H1 (cell line): ENCODE measurements around the gene MYL3. TPM values are rescaled to one million over a fixed set of nuclear protein-coding genes. Genes with fewer than 3 reads are reported as not detected.

Source experiments
- CTCF ChIA-PET: fragments of 300-600 bp; sonication (Branson Sonifier 250); formaldehyde crosslinking; loops from one replicate; lab custom pipeline; 2021; ENCODE audit not compliant: partially characterized antibody; lab: Charles Lee
- POLR2A ChIA-PET: fragments of 300-600 bp; sonication (Branson Sonifier 250); formaldehyde crosslinking; loops from one replicate; lab custom pipeline; 2021; ENCODE audit warnings: inconsistent platforms; ENCODE audit not compliant: partially characterized antibody; lab: Charles Lee
- DNase-seq, 2 experiments: peaks; one replicate each; pipeline versions ENCODE4 v3.0.0 to v3.0.0-alpha.2; 2010 to 2022; ENCODE audit warnings: low spot score in 2 of 2, low read depth in 1 of 2, mixed read lengths in 1 of 2
- FAIRE-seq: peaks from 2 replicates; lab custom pipeline; 2011; peaks lifted over from hg19 to GRCh38; lab: Jason Lieb, UNC
- H2AFZ ChIP-seq: 2 replicates; pipeline ENCODE4 v1.8.1; 2012; ENCODE audit warnings: low read length, inconsistent platforms
- H2AK5ac ChIP-seq: 2 replicates; pipeline ENCODE4 v1.6.1; 2013; ENCODE audit warnings: low read depth, low read length
- H2BK120ac ChIP-seq: replicated peaks from 2 replicates; pipeline ENCODE3; 2013; ENCODE audit warnings: low read depth, low read length, inconsistent platforms
- H2BK12ac ChIP-seq: 2 replicates; pipeline ENCODE4 v1.6.1; 2013; ENCODE audit warnings: low read depth, low read length
- H2BK15ac ChIP-seq: 2 replicates; pipeline ENCODE4 v1.6.1; 2013; ENCODE audit warnings: low read length
- H2BK20ac ChIP-seq: 2 replicates; pipeline ENCODE4 v1.6.1; 2013; ENCODE audit warnings: low read length
- H2BK5ac ChIP-seq: 2 replicates; pipeline ENCODE4 v1.6.1; 2013; ENCODE audit warnings: low read depth, low read length
- H3K14ac ChIP-seq: 2 replicates; pipeline ENCODE4 v1.6.1; 2013; ENCODE audit warnings: inconsistent platforms; ENCODE audit not compliant: insufficient read length
- H3K18ac ChIP-seq: 2 replicates; pipeline ENCODE4 v1.6.1; 2013; ENCODE audit warnings: low read length; ENCODE audit errors: extremely low read depth
- H3K23ac ChIP-seq: 2 replicates; pipeline ENCODE4 v1.6.1; 2013; ENCODE audit warnings: inconsistent platforms; ENCODE audit not compliant: insufficient read length
- H3K23me2 ChIP-seq: 2 replicates; pipeline ENCODE4 v1.6.1; 2013; ENCODE audit warnings: low read depth, low read length
- H3K27ac ChIP-seq: 2 replicates; pipeline ENCODE4 v1.6.1; 2011; ENCODE audit warnings: low read depth, low read length, inconsistent platforms
- H3K27me3 ChIP-seq, 4 experiments: replicated peaks in 1 of 4; 1 replicate in 1 of 4; 2 replicates in 3 of 4; pipeline versions ENCODE4 v1.6.1 to v1.8.1; 2011 to 2013; ENCODE audit warnings: low read length in 3 of 4, mild to moderate bottlenecking in 3 of 4, inconsistent platforms in 2 of 4, mixed read lengths in 2 of 4, moderate library complexity in 1 of 4; ENCODE audit not compliant: control insufficient read depth in 3 of 4, insufficient read depth in 3 of 4; ENCODE audit errors: extremely low read depth in 1 of 4
- H3K36me3 ChIP-seq, 4 experiments: 2 replicates each; pipeline versions ENCODE4 v1.6.1 to v1.8.1; 2011 to 2013; ENCODE audit warnings: mild to moderate bottlenecking in 4 of 4, low read length in 3 of 4, moderate library complexity in 2 of 4, control low read depth in 1 of 4, inconsistent platforms in 1 of 4; ENCODE audit not compliant: insufficient read depth in 4 of 4, control insufficient read depth in 2 of 4
- H3K4ac ChIP-seq: replicated peaks from 2 replicates; pipeline ENCODE3; 2013; ENCODE audit warnings: low read length, low read depth, mixed read lengths, inconsistent platforms; ENCODE audit not compliant: insufficient read length
- H3K4me1 ChIP-seq, 4 experiments: replicated peaks in 1 of 4; 1 replicate in 1 of 4; 2 replicates in 3 of 4; pipeline versions ENCODE4 v1.6.1 to v1.8.1; 2011 to 2013; ENCODE audit warnings: low read length in 3 of 4, inconsistent platforms in 2 of 4, mixed read lengths in 1 of 4; ENCODE audit not compliant: insufficient read depth in 4 of 4, control insufficient read depth in 3 of 4
- H3K4me2 ChIP-seq, 2 experiments: 2 replicates each; pipeline versions ENCODE4 v1.6.1 to v1.8.1; 2011 to 2013; ENCODE audit warnings: low read depth in 2 of 2, low read length in 2 of 2, control low read depth in 1 of 2, inconsistent platforms in 1 of 2, mild to moderate bottlenecking in 1 of 2; ENCODE audit not compliant: insufficient read depth in 1 of 2
- H3K4me3 ChIP-seq, 4 experiments: fragments of 200-600, 300-600 bp in 1 of 4; sonication (generic), shearing (Covaris generic), sonication (Bioruptor Twin) in 1 of 4; 2 replicates each; pipeline versions ENCODE4 v1.5.1 to v1.8.1; 2011 to 2016; ENCODE audit warnings: low read length in 4 of 4, low read depth in 3 of 4, control low read depth in 2 of 4, inconsistent platforms in 2 of 4, mild to moderate bottlenecking in 2 of 4, mixed read lengths in 1 of 4, moderate library complexity in 1 of 4; ENCODE audit not compliant: insufficient read depth in 2 of 4; ENCODE audit errors: extremely low read depth in 1 of 4
- H3K56ac ChIP-seq: replicated peaks from 2 replicates; pipeline ENCODE3; 2013; ENCODE audit warnings: low read depth, mild to moderate bottlenecking, mixed read lengths, low read length, inconsistent platforms; ENCODE audit not compliant: insufficient read length
- H3K79me1 ChIP-seq: 2 replicates; pipeline ENCODE4 v1.6.1; 2013; ENCODE audit warnings: low read depth, low read length, control low read depth
- H3K79me2 ChIP-seq, 2 experiments: 2 replicates each; pipeline versions ENCODE4 v1.6.1 to v1.8.1; 2012 to 2013; ENCODE audit warnings: low read length in 2 of 2, mild to moderate bottlenecking in 2 of 2, inconsistent platforms in 1 of 2; ENCODE audit not compliant: insufficient read depth in 2 of 2, control insufficient read depth in 1 of 2
- H3K9ac ChIP-seq, 4 experiments: replicated peaks in 1 of 4; 1 replicate in 1 of 4; 2 replicates in 3 of 4; pipeline versions ENCODE4 v1.6.1 to v1.8.1; 2011 to 2013; ENCODE audit warnings: low read depth in 3 of 4, low read length in 3 of 4, control low read depth in 2 of 4, mild to moderate bottlenecking in 2 of 4, moderate library complexity in 2 of 4, inconsistent platforms in 1 of 4; ENCODE audit errors: extremely low read depth in 1 of 4
- H3K9me3 ChIP-seq, 2 experiments: 2 replicates each; pipeline versions ENCODE4 v1.6.1 to v1.8.1; 2012 to 2013; ENCODE audit warnings: mild to moderate bottlenecking in 2 of 2, moderate library complexity in 2 of 2, control low read depth in 1 of 2, inconsistent platforms in 1 of 2, low read depth in 1 of 2, low read length in 1 of 2, mixed read lengths in 1 of 2; ENCODE audit not compliant: insufficient read depth in 2 of 2
- H4K20me1 ChIP-seq, 2 experiments: replicated peaks in 1 of 2; 2 replicates each; pipeline versions ENCODE3 to v1.8.1; 2011 to 2013; ENCODE audit warnings: inconsistent platforms in 2 of 2, low read length in 2 of 2, mild to moderate bottlenecking in 1 of 2; ENCODE audit not compliant: insufficient read depth in 2 of 2, control insufficient read depth in 1 of 2
- H4K5ac ChIP-seq: 2 replicates; pipeline ENCODE4 v1.6.1; 2013; ENCODE audit warnings: low read length, low read depth, mixed read lengths, inconsistent platforms; ENCODE audit not compliant: insufficient read length
- H4K8ac ChIP-seq: 2 replicates; pipeline ENCODE4 v1.8.0; 2013; ENCODE audit warnings: mild to moderate bottlenecking, moderate library complexity, low read length, inconsistent platforms; ENCODE audit not compliant: insufficient read depth; ENCODE audit errors: extremely low read depth
- H4K91ac ChIP-seq: replicated peaks from 2 replicates; pipeline ENCODE3; 2013; ENCODE audit warnings: low read length, mixed read lengths, inconsistent platforms; ENCODE audit not compliant: insufficient read length
- CHD1 ChIP-seq: IDR thresholded peaks from 2 replicates; pipeline ENCODE4 v1.6.1; 2012; ENCODE audit warnings: low read depth, low read length, improper control_type of control experiment
- SUZ12 ChIP-seq: fragments of 200-600 bp; sonication (generic); IDR thresholded peaks from 2 replicates; pipeline ENCODE4 v1.6.1; 2012; ENCODE audit warnings: mild to moderate bottlenecking, inconsistent platforms, low read length, moderate library complexity, mixed read lengths
- TEAD4 ChIP-seq: IDR thresholded peaks from 2 replicates; pipeline ENCODE4 v1.6.1; 2012; ENCODE audit warnings: low read depth, low read length, inconsistent platforms, mixed read lengths
- WGBS, 2 experiments: shearing (Covaris generic) in 1 of 2; methylation state at CpG; one replicate each; pipeline versions ENCODE4 v1.1.6 to v1.1.7; 2013 to 2015; ENCODE audit warnings: low lambda C conversion rate in 2 of 2, mixed read lengths in 2 of 2, inconsistent platforms in 1 of 2, low coverage in 1 of 2, missing lambda C conversion rate in 1 of 2; ENCODE audit not compliant: insufficient replicate concordance in 2 of 2, insufficient coverage in 1 of 2, insufficient read length in 1 of 2; ENCODE audit errors: extremely low coverage in 1 of 2, missing lambda C conversion rate in 1 of 2; 5-methylcytosine and 5-hydroxymethylcytosine counted together
- polyA plus RNA-seq, 7 experiments: library from polyadenylated mRNA; depleted of rRNA in 3 of 7; stranded (reverse) in 5 of 7; unstranded in 2 of 7; fragments of >200 nt in 5 of 7; fragments of 200-250 nt in 2 of 7; gene quantifications; 1 replicate in 5 of 7; 2 replicates in 1 of 7; 4 replicates in 1 of 7; pipeline versions ENCODE4 v1.2.1 to v1.2.3, GENCODE V29; 2011 to 2013; ENCODE audit warnings: missing spikeins in 2 of 7, mixed read lengths in 2 of 7
- total RNA-seq: library from RNA; stranded (reverse); fragmentation: NEBNext Ultra II Directional; extraction: Animal tissue kit (Norgen Biotek cat#: 25700); gene quantifications from 2 replicates; pipeline ENCODE4 v1.2.1, GENCODE V29; 2021
- TF ChIP-seq, protein P1 (sequence below): IDR thresholded peaks from 2 replicates; pipeline ENCODE4 v1.6.1; 2011; ENCODE audit warnings: low read length, improper control_type of control experiment
- TF ChIP-seq, protein P2 (sequence below): IDR thresholded peaks from 2 replicates; pipeline ENCODE4 v1.6.1; 2012; ENCODE audit warnings: low read length, inconsistent platforms

Gene MYL3
- total and polyA plus RNA-seq, 2 of the 8 experiments (the other 6 are each of a cell fraction or from before 2014, with no cell fraction given), result 0.06 TPM; not detected in 1

DNA sequence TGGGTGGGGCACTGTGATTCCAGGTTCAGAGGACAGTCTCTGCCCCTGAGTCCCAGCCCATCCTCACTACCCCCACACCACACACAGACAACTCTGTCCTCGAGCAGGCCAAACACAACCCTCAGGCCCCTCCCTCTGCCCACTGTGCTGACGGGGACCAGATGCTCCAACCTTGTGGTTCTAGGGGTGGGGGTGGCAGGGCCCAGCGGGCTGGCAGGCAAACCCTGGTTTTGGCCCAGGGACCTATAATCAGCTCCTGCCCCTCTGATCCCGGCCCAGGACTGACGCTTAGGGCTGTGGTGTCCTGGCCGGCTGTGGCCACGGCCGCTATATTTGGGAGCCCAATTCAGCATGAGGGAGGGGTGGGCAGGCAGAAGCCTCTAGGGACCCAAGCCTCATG is 5.0 kb upstream of the MYL3 start:
- CTCF ChIA-PET, result interaction anchor here (0.7 to 4.4 kb wide), 17 partner anchors 9 to 172 kb away, joined by 3 to 88 read pairs (median 8); partner anchors contain the start of genes PTH1R and TMIE

More for the DNA sequence above, 5.0 kb upstream of the MYL3 start:
- no peak overlapping the region for H3K14ac ChIP-seq
- no peak overlapping the region for H3K27ac ChIP-seq
- no peak overlapping the region for H4K5ac ChIP-seq
- no peaks in the 10 kb centered on the region for H3K79me1 ChIP-seq
- no peak overlapping the region for H3K23ac ChIP-seq
- H3K27me3 ChIP-seq, result peaks cover 0 to 8% (median 2%) of the 10 kb centered on the region in 4 experiments; a peak in 3 of 7 replicates
- no peak overlapping the region for H2BK120ac ChIP-seq
- H2BK5ac ChIP-seq, result no peak overlapping the region
- no peaks in the 10 kb centered on the region for H3K23me2 ChIP-seq
- H3K4me1 ChIP-seq, result no peaks in the 10 kb centered on the region; a peak in 2 of 7 replicates
- no peak overlapping the region for H4K91ac ChIP-seq
- H4K8ac ChIP-seq, result no peak overlapping the region
- no peak overlapping the region for H2BK15ac ChIP-seq
- H3K36me3 ChIP-seq, result no peaks in the 10 kb centered on the region
- no peak overlapping the region for H3K4me2 ChIP-seq
- no peak overlapping the region for H3K4me3 ChIP-seq
- no peak overlapping the region for H2AK5ac ChIP-seq
- no peaks in the 10 kb centered on the region for H3K79me2 ChIP-seq
- no peak overlapping the region for H3K4ac ChIP-seq
- H2BK20ac ChIP-seq, result no peak overlapping the region
- TF ChIP-seq CHD1 (no peak), SUZ12 (no peak), TEAD4 (no peak)
- TF ChIP-seq, protein P1, sequence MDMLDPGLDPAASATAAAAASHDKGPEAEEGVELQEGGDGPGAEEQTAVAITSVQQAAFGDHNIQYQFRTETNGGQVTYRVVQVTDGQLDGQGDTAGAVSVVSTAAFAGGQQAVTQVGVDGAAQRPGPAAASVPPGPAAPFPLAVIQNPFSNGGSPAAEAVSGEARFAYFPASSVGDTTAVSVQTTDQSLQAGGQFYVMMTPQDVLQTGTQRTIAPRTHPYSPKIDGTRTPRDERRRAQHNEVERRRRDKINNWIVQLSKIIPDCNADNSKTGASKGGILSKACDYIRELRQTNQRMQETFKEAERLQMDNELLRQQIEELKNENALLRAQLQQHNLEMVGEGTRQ, result no peak
- TF ChIP-seq, protein P2, sequence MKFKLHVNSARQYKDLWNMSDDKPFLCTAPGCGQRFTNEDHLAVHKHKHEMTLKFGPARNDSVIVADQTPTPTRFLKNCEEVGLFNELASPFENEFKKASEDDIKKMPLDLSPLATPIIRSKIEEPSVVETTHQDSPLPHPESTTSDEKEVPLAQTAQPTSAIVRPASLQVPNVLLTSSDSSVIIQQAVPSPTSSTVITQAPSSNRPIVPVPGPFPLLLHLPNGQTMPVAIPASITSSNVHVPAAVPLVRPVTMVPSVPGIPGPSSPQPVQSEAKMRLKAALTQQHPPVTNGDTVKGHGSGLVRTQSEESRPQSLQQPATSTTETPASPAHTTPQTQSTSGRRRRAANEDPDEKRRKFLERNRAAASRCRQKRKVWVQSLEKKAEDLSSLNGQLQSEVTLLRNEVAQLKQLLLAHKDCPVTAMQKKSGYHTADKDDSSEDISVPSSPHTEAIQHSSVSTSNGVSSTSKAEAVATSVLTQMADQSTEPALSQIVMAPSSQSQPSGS, result no peak
- FAIRE-seq, result no peak
- H3K18ac ChIP-seq, result no peak overlapping the region
- no peak overlapping the region for H3K9ac ChIP-seq
- H3K56ac ChIP-seq, result no peak overlapping the region
- no peaks in the 10 kb centered on the region for H4K20me1 ChIP-seq
- H2AFZ ChIP-seq, result no peak overlapping the region
- POLR2A ChIA-PET, result no interaction called here
- H2BK12ac ChIP-seq, result no peak overlapping the region
- 87% methylated on average over 8 of the region's 8 CpGs; no CpG with 5 or more reads in 1 of the 2 experiments for WGBS, 2 experiments
- DNase-seq, result no peak
- no peaks in the 10 kb centered on the region for H3K9me3 ChIP-seq
